ENCODE results near the gene FCN2.

The FCN2 gene

DNA sequence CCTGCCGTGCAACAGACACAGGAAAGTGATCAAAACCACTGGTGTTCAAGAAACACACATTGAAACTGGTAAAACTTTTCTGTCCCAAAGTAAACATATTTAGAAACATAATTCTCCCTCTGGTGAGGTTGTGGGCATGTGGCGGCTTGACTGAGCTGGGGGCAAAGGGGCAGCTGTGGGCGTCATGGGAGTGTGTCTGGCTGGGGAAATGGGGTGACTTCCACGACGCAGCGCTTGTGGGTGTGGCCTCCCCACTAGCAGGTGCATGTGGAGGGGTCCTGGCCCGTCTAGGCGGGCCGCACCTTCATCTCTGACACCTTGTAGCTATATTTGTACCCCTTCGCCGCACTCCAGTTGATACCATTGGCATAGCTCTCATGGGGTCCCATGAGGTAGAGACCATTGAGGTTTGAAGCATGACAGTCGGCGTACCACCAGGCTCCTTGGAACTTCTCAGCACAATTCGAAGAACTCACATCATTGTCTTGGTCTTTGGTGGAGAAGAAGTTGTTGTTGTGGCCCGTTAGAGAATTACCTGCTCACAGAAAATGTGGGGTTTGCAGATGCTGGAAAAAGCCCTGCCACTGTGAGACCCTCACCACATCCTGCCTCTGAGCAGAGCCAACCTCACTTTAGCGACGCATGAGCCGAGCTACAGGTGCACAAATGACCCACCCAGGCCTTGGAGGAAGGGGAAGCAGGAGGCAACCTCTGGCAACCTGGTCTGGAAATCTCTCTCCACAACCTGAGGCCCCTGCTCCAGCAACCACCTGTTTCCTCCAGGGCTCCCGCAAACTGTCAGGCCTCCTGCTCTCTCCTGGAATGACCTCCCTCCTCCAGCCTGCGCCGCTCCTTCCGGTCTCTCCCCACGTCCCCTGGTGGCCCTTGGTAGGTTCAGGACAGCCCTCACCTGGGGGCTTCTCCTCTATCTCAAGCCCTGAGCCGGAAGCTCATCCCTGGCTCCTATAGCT is 29.2 kb downstream of the FCN2 start:
- DNase-seq (ENCODE audit: low read depth, low spot score), result no peak

DNA sequence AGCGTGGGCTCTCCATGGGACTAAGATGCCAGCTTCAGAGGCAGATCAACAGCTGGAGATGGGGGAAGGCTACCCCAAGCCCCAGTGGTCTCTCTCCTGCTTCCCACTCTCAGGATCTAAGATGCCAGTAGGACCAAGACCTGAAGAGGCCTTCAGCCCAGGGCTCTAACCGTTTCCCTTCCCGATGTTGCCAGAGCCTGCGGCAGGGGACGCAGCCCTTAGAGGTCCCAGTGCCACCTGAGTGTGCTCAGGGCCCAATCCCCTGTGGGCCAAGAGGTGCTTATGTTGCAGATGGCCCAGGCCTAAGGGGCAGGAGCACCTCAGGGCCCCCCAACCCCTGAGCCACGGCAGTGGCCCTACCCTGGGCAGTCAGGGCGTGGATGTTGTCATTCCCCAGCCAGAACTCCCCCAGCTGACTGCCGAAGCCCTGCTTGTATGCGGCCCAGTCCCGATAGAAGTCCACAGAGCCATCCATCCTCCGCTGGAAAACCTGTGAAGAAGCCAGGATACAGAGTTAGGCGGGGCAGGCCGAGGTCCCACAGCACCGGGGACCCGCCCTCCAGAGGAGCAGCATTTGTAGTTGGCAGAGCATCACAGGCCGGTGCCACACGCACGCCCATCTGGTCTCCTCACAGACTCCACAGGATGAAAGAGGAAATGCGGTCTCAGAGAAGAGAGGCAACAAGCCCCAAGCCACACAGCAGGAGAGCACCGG is 31.7 kb downstream of the FCN2 start:
- no peak for DNase-seq (ENCODE audit: low read depth, low spot score)

DNA sequence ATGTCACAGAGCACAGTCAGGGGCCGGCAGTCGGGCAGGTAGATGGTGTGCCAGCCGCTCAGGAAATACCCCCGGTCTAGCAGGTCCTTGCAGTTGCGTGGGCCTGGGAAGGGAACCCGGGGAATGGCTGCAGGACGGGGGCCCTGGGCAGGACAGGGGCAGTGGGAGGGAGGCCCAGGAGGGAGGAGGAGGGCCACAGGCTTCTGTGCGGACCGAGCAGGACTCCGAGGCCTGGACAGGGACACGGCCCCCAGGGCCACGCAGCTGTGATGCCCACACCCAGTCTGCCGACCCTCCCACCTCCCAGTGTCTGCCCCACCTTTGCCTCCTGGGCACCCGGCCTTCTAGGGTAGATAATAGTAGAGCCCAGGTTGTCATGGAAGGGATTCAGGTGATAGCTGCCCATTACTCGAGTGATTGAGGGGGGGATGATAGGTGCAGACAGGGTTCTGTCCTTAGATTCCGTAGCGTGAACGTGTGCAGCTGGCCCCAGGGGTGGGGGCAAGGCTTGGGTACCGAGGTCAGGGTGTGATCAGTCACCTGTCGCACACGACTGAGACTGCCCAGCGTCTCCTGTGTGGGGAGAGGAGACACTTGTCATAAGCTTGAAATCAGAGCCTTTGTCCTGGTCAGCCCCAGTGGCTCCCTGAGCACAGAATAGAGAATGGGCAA is 32.6 kb downstream of the FCN2 start:
- DNase-seq (ENCODE audit: low read depth, low spot score), result no peak

DNA sequence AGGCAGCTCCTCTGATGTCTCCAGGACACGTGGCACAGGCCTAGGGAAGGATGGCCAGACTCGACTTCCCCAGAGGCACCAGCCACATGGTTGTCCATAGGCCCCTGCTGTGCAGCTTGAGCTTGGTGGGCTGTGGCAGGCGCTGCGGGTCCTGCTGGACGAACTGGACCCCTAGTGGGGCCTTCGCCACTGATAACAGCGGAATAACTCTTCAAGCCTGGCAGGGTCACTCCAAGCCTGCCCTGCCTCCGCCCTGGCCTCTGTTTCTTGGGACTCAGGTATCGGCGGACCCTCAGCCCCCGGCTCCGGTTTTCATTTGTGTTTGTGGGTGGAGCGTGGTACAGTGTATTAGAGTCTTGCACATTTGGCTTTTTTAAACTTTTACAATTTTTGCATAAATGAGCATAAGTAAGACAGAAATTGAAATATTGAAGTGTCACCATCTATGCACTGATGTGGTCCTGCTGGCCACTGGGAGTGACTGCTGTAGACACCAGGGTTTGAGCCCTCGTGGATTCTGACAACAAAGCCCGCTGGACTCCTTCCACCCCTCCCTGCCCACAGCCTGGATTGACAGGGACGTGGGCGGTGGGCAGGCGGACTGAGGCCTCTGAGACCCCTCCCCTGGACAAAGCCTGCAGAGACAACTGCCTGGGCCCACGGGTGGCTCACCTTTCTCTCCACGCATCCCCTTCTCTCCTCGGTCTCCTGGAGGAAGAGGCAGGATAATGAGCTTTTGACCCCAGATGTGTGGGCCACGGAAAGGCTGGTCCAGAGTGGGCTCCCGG is 33.3 kb downstream of the FCN2 start:
- no peak for DNase-seq (ENCODE audit: low read depth, low spot score)

- no peak for DNase-seq (ENCODE audit: low read depth, low spot score)
Observed at GRCh38 chr9:134914501-134914834, 33.9 kb downstream of the FCN2 start.

- DNase-seq (ENCODE audit: low read depth, low spot score), result no peak
Observed at GRCh38 chr9:134915046-134915985, 34.7 kb downstream of the FCN2 start.

- no peak for DNase-seq (ENCODE audit: low read depth, low spot score)
Observed at GRCh38 chr9:134916161-134916665, 35.6 kb downstream of the FCN2 start.

DNA sequence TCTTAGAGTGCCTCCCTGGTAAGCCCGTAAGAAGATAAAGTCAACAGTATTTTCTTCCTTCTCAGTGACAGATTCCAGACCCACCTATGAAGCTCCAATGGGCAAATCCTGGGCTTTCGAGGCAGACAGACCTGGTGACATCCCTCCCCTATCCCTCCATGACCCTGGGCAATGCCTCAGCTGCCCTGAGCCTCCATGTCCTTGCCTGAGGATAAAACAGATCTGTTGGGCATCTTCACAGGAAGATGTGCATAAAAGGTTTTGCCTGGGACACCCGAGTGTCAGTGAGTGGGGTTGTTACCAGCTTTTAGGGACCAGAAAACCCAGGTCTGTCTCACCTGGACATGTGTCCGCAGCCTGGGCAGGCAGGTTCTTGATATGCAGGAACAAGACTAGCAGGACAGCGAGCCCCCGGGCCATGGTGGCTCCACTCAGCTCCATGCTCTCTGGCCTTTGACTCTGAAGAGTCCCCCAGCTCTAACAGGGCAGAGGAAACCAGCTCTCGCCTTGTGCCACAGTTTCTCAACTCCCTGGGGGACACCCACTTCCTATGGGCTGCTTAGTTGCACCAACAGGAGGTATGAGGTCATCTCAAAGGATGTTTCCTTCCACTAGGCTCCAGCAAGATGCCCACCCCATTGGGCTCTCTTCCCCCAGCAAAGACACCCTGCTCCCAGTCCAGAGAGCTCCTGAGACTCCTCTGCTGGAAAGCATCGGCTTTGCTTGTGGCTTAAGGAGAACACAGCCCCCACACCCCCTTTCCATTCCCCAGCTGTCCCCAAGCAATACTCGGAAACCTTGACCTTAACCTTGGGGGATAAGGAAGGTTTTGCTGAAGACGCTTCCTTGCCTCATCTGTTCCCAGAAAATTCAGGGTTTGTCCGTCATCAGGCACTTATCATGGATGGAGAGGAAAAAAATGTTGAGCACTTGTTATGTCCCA is 37.1 kb downstream of the FCN2 start, which contains the start of gene FCN1:
TSS of gene FCN1 (minus strand) at position 482 of the 943 bp plus-strand sequence. CDS start at position 441, 41 bp downstream.
- DNase-seq (ENCODE audit: low read depth, low spot score), result no peak

GRCh38 chr9:134918646-134919045 is 38.0 kb downstream of the FCN2 start:
- DNase-seq (ENCODE audit: low read depth, low spot score), result no peak

GRCh38 chr9:134919303-134919702 is 38.7 kb downstream of the FCN2 start:
- no peak for DNase-seq (ENCODE audit: low read depth, low spot score)

GRCh38 chr9:134922066-134922931 is 41.7 kb downstream of the FCN2 start:
- no peak for DNase-seq (ENCODE audit: low read depth, low spot score)

GRCh38 chr9:134922932-134923240 is 42.3 kb downstream of the FCN2 start:
- DNase-seq (ENCODE audit: low read depth, low spot score), result no peak

GRCh38 chr9:134923466-134923865 is 42.9 kb downstream of the FCN2 start:
- no peak for DNase-seq (ENCODE audit: low read depth, low spot score)

DNA sequence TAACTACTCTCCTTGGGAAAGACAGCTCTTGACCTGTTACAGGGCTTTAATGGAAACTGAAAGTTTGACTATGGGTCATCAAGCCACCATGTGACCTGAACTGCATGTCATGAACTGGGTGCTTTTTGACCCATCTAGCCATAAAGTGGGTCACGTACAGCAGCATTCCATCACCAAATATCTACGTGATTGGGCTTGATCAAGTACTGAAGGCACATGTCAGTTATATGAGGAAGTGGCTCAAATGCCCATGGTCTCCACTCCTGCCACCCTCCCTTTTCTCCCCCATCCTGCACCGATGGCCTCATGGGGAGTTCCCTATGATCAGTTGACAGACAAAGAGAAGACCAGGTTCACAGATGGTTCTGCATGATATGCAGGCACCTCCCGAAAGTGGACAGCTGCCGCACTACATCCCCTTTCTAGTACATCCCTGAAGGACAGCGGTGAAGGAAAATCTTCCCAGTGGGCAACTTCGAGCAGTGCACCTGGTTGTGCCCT is 44.5 kb downstream of the FCN2 start:
- no peak for DNase-seq (ENCODE audit: low read depth, low spot score)

GRCh38 chr9:134928436-134929192 is 48.0 kb downstream of the FCN2 start:
- DNase-seq (ENCODE audit: low read depth, low spot score), result no peak

DNA sequence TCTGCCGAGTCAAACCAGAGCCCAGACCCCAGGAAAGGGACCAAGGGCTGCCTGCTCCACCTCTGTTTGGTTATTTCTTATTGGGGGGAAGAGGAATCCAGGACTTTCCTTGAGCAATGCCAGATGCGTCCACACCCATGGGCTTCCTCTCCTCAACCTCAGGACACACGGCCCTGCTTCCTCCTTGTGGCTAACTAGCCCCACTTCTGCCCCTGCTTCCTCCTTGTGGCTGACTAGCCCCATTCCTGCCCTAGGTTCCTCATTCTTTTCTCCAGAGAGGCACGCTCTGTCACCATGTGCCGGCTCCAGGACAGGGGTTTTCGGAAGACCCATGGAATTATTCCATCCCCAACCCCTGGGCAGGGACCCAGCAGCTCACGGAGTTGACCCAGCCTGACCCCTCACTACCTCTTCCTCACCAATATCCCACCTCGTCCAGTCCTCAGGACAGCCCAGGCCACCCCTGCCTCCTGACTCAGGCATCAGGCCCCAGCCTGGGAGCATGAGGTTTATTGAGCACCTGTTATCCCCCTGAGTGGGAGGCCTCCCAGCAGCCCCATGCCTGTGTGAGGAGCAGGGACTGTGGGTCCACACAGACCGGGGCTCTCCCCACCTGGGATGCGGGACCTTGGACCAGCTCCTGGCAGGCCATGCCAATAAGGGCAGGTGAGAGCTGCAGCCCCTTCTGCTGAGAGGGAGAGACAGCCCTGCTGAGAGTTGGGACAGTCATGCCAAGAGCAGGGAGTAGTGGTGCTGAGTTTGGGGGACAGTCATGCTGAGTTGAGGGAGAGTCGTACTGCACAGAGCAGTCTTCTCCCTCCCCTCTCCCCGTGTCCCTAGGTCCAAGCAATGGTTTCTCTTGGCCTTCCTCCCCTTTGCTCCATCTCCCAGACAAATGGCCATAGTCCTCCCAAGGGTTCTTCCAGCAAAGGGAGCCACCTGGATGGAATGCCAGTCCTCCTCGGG is 48.9 kb downstream of the FCN2 start:
- DNase-seq (ENCODE audit: low read depth, low spot score), result no peak

All from ELF-1 (cell line).